H1 (cell line): ENCODE measurements around the gene GRK6. TPM values are rescaled to one million over a fixed set of nuclear protein-coding genes. Genes with fewer than 3 reads are reported as not detected.

ENCODE experiments used
- CREB1 ChIP-seq: IDR thresholded peaks from 2 replicates; pipeline ENCODE4 v1.6.1; 2012; ENCODE audit warnings: inconsistent platforms
- KDM1A ChIP-seq: fragments of 200-600, 300-600 bp; sonication (generic); IDR thresholded peaks from 2 replicates; pipeline ENCODE4 v1.7.1; 2016; ENCODE audit warnings: mild to moderate bottlenecking, low read length, borderline replicate concordance
- KDM4A ChIP-seq: IDR thresholded peaks from one replicate; pipeline ENCODE4 v1.7.1; 2012; ENCODE audit warnings: low read depth, mild to moderate bottlenecking, moderate library complexity, low read length, inconsistent platforms; ENCODE audit not compliant: severe bottlenecking
- PHF8 ChIP-seq: fragments of 200-600 bp; sonication (generic); conservative IDR thresholded peaks from 2 replicates; pipeline ENCODE4 v1.7.1; 2012; ENCODE audit warnings: low read depth, mild to moderate bottlenecking, inconsistent platforms, low read length, moderate library complexity
- POU5F1 ChIP-seq: IDR thresholded peaks from 2 replicates; pipeline ENCODE4 v1.6.1; 2011; ENCODE audit warnings: low read depth, mild to moderate bottlenecking, low read length, moderate library complexity
- SIX5 ChIP-seq: IDR thresholded peaks from 2 replicates; pipeline ENCODE4 v1.6.1; 2011; ENCODE audit warnings: mild to moderate bottlenecking, low read depth, low read length
- polyA plus RNA-seq, 7 experiments: library from polyadenylated mRNA; depleted of rRNA in 3 of 7; stranded (reverse) in 5 of 7; unstranded in 2 of 7; fragments of >200 nt in 5 of 7; fragments of 200-250 nt in 2 of 7; gene quantifications; 1 replicate in 5 of 7; 2 replicates in 1 of 7; 4 replicates in 1 of 7; pipeline versions ENCODE4 v1.2.1 to v1.2.3, GENCODE V29; 2011 to 2013; ENCODE audit warnings: missing spikeins in 2 of 7, mixed read lengths in 2 of 7
- total RNA-seq: library from RNA; stranded (reverse); fragmentation: NEBNext Ultra II Directional; extraction: Animal tissue kit (Norgen Biotek cat#: 25700); gene quantifications from 2 replicates; pipeline ENCODE4 v1.2.1, GENCODE V29; 2021

Gene GRK6
- total and polyA plus RNA-seq, 2 of the 8 experiments (the other 6 are each of a cell fraction or from before 2014, with no cell fraction given) = 31.8 to 57.8 TPM

GRCh38 chr5:177443144-177443983, 16.9 kb downstream of the GRK6 start (continued):
- no peak for TF ChIP-seq PHF8
- TF ChIP-seq KDM4A = no peak
- TF ChIP-seq SIX5 = no peak
- TF ChIP-seq CREB1 = no peak
- TF ChIP-seq KDM1A = no peak
- no peak for TF ChIP-seq POU5F1
